Activated CD4-positive, CD25-positive, alpha-beta regulatory T cell (primary cell): ENCODE data around the gene PDE6C.
"Not testable (repeated sequence)": the region's sequence is repeated elsewhere in the genome, so short reads cannot be mapped to it uniquely, and the experiment has no call there.

Experiments
- DNase-seq, 4 experiments: peaks; one replicate each; lab custom pipeline; 2025; lab: John Stamatoyannopoulos, UW

PDE6C gene

DNA sequence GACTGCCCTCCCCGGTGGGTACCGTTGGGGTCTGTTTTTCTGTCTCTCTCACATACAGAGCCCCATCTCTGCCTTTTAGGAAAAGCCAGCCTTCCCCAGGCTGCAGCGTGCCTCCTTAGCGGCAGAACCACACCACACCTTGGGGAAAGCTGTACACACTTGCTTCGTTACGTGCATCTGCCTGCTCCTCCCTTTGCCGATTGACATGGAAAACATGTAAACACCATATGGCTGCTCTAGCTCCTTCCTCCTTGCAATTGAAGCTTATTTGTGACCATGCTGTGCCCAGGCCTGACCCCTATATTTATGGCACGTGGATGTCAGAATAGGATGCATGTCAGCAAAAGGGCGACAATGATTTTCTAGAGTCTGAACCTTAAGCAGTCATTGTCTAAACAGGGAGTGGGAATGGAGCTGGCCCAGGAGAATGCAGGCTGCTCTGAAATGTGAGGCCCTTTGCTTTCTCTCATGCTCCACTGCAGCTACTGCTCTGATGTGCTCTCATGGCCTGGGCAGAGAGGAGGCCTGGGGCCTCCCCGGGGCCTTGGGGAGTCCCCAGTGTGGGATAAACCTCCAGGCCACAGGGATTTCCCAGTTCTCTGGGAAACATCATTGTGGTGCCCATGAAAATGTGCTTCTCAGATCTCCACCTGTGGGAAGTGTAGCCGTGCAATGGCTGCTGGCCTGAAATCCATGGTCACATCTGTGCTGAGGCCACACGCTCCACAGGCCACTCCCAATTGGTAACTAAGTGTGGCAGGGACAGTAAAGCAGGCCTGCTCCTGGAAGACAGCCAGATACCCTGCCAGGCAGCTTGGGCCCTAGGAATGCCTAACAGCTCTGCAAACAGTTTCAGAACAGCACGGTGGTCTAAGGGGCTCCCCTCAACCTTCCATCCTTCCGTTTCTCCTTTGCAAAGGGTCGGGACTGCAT, 18.6 kb downstream of the PDE6C start:
- no peak for DNase-seq

DNA sequence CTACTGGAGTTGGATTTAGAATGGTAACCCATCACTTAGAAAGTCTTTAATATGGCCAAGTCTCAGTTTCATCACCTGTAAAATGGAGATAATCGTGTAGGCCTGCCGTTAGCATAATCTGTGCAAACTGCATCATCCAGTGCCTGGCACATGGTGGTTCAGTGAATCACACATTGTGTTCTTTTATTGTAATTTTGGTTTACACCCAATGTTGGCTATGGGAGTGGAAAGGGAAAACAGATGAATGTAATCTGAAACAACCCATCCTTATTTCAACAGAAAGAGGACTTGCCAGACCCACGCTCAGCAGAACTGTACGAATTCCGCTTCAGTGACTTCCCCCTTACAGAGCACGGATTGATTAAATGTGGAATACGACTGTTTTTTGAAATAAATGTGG, 27.5 kb downstream of the PDE6C start:
- no peak for DNase-seq

DNA sequence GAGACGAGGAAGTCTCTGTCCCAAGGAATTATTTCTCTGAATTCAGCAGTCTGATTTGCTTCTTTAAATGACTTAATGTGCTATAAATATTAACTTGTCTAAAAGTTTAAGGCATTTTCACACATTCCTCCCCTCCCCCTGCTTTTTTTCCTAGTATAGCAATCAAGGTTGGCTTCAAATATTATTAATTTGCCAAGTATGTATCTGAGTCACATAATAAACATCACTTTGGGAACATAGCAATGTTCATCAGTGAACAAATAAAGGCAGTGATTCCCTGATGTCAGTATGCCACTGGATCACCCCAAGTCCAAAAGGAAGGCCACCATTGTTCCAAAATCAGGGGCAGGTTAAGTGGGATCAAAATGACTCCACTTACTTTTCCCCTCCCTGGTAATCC, 40.5 kb downstream of the PDE6C start:
- DNase-seq = no peak

DNA sequence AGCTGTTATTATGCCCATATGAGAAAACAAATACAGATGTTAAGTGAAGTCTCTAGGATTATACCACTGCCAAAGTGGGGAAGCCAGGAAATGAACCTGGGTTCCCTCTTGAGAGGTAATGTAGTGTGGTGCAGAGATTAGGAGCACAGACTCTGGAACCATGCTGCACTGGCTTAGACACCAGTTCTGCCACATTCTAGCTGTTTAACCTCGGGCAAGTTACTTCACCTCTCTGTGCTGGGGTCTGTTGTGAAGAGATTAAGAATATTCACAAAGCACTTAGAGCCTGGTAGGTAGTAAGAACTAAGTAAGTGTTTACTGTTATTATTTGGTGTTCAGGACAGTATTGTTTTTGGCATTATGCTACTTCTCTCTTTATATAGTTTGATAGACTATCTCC, 41.9 kb downstream of the PDE6C start:
- no peak for DNase-seq

DNA sequence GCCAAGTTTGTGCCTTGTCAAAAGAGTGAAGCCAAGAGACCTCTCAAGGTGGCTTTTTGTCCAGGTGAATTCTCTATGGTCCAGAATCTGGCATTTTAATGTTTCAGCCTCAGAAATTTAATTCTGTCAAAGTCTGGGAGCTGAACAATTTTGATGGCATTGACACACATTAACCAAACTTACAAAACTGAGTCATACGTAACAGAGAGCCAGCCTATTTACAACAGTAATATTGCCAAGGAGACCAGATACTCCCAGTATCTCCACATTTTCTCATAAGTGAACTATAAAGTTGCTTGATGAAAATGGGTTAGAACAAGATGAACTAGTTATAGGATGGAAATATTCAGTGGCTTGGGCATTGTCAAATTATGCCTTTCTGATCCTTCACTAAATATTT, 43.8 kb downstream of the PDE6C start:
- DNase-seq = no peak

DNA sequence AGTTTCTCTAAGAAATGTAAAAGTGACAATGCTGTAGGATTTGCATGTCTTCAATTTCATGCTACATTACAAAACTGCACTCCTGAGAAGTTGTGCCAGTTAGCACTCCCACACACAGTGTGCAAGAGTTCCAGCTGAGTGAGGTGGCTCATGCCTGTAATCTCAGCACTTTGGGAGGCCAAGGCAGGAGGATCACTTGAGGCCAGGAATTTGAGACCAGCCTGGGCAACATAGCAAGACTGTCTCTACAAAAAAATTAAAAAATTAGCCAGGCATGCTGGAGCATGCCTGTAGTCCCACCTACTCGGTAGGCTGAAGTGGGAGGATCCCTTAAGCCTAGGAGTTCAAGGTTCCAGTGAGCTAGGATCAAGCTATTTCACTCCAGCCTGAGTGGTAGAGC, 45.4 kb downstream of the PDE6C start:
- no peak for DNase-seq

DNA sequence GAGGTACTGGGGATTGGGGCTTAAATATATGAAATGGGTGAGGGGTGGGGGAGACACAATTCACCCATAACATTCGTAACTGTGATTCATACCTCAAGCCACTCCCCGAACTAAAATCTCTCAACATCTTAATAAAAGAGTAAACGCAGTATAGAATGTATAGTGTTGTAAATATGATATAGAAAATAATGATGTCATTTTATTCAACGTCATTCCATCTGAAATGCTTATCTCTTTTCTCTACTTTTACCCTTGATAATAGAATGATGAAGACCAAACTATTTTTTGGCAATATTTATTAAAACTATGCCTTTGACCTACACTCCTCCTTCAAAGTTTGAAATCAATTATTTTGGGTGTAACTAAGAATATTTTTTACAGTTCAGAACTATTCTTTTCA, 53.7 kb downstream of the PDE6C start:
- no peak for DNase-seq

DNA sequence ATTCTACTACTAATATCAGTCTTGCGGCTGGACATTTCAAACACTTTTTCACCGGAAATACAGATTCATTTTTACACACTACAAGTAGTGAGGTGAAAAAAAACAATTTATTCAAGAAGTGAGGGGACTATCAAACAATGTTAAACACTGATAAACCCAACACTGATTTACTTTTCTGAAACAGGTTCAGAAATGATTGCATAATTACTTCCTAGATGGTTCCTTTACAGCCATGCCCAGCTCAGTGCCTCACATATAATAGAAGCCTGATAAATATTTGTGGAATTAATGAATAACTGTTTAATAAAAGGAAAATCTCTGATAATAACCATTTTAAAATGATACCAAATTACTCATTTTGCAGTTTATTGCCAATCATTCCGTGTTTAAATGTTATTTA, 55.5 kb downstream of the PDE6C start:
- DNase-seq = no peak

DNA sequence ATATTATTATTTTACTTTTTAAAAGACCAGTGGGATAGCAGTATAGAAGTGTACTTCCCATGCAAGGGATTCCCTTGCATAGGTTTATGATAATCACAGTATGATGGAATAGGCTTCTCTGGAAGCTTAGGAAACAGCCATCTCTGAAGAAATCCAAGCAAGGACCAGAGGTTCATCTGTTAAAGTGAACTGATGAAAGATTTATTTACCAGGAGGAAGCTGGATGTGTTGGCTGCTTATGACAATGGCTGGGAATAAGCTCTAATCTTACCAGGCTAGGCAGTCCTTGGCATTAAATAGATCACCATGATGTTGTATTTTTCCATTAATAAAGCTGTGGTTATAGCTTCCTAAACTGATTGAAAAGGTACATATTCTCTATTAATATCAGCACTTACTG, 58.0 kb downstream of the PDE6C start:
- no peak for DNase-seq

DNA sequence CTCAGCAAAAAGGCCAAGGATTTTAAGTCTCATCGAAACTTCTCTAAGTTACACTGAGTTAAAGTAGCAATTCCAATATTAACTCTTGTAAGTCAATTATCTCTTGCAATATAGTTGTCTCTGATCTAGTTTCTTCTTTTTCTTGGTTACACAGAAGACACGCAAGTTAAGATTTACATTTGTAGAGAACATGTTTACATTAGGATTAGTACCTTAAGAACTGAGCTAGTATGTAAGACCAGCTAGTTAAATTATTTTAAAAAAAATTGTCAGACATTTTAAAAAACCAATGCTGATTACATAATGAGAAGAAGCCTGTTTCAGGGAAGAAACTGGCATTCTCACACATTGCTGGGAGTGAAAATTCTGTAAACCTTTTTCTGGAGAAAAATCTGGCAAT, 58.7 kb downstream of the PDE6C start:
- no peak for DNase-seq

DNA sequence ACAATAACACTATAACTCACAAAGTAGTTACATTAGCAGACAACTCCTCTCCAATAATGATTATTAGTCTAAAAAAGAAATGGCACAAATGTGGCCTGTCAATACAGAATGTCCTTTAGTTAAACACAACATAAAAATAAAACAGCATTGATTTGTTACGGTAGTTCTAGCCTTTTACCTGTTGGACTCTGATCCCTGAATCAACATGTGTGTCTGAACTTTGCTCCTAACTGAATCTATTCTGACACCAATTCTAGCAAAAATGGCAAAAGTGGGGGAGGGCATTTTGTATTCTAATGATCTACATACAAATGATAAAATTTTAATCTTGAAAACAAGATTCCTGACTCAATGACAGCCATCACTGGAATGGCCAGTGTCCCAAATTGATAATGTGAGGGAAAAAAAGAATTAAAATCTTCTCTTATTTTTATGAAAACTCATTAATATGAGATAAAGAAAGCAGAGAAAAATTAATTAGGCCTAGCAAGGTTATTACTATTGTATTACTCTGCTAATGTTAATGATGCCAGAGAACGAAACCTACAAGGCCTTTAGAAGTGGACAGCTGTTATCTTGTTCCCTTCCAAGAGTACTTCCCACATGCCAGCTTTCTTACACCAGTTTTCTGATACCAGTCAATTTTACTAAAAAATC, 59.8 kb downstream of the PDE6C start:
- DNase-seq = no peak

DNA sequence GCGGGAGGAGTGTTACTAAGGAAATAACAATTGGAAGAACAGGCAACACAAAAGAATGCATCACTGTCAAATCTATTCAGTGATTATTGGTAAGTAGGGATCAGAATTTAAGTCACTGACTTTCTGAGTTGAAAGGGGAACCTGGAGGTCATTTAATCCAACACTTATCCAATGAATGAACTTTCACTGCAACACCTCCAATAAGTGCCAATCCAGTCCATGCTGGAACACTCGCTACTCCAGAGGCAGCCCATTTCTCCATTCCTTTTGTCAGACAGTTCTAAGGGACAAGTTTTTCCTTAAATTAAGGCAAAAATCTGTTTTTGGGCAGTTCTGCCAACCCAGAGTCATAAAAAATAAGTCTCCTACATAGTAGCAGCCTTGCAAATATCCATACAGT, 60.6 kb downstream of the PDE6C start:
- DNase-seq = no peak

DNA sequence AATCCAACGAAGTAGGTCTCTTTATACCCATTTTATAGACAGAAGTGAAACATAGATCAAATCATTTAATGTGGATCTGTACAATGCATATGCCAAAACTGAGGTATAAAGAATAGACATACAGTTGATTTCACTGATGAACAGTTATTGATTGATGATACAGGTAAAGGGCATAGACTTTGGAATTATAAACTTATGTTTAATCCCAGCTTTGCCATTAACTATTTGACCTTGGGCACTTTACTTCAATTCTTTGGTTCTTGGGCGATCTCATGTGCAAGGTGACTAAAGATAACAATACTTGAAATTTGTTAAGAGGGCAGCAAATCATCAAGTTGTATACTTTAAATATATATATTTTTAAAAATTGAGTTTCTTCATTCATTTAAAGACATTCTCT, 61.5 kb downstream of the PDE6C start:
- no peak for DNase-seq

DNA sequence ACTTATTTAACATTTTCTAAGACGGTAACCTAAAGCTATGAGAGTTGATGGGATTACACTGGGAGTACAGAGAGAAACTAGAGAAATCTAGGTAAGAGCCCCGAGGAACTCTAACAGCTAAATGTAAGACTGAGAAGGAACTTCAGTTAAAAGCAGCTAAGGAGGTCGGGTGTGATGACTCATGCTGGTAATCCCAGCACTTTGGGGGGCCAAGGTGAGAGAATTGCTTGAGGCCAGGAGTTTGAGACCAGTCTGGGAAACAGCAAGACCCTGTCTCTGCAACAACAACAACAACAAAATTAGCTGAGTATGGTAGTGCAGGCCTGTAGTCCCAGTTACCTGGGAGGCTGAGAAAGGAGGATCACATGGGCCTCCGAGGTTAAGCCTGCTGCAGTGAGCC, 66.0 kb downstream of the PDE6C start:
- no peak for DNase-seq

DNA sequence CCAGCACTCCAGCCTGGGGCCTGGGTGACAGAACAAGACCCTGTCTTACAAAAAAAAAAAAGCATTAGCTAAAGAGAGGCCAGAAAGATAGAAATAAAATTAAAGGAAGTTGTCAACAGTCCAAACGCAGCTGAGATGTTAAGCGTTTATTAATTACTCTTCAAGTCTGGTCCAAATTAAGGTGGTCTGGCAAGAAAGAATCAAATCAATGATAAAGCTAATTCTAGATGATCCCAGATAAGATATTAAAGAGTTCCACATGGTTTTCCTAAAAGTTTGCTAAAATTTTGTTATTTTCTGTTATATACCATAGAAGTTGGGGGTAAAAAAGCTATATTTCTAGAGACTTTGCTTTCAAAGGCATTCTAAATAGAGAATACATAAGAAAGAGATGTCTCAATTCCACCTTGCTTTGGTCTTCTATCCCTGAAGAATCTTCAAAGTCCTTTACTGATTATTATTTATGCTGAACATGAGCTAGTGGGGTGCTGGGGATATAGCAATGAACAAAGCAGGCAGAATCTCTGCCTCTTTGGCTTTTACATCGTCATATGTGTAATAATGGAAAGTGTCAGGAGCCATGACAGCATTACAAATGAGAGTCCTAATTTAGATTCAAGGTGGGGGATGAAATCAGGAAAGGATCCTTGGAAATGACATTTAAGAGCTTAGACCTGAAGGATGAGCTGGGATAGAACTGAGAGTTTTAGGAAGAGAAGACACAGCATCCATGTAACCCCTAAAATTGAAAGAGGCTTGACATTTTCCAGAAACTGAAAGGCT, 66.7 kb downstream of the PDE6C start:
- DNase-seq = no peak

DNA sequence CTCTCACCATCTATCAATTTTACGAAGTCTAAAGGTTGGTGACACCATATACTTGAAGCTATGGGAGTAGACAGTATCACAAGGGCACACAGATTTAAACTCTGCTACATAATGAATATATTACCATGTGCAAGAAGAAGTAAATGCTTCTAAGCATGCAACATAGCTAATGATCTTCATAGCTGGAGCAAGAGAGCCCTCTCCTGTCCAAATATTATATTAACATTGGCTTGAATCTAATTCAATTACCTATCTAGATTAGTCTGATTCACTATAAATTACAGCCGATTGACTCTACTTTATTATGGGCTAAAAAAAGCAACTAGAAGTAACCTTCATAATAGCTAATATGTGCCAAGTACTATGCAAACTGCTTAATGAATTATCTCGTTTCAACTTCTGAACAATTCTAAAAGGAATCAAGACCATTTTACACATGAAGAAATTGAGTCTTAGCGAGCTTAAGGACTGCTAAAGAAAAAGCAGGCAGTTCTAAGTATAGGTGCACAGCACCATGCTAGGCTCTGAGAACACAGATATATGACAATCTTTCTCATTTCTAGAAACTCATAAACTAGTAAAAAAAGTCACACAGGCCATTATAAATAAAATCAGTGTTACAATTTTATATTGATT, 68.2 kb downstream of the PDE6C start:
- DNase-seq = no peak

DNA sequence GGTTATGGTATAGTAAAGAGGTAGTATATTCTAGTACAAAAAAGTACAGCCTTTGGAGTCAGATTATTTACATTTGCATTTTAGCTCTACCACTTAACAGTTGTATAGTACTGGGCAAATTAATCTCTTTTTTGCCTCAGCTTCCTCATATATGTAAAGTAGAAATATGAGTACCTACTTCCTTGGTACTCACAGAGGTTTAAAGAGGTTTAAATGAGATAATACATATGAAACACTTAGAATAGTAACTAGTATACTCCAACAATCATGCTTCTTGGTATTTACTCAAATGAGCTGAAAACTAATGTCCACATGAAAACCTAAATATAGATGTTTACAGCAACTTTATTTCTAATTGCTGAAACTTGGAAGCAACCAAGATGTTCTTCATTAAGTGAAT, 75.4 kb downstream of the PDE6C start:
- DNase-seq = no peak

DNA sequence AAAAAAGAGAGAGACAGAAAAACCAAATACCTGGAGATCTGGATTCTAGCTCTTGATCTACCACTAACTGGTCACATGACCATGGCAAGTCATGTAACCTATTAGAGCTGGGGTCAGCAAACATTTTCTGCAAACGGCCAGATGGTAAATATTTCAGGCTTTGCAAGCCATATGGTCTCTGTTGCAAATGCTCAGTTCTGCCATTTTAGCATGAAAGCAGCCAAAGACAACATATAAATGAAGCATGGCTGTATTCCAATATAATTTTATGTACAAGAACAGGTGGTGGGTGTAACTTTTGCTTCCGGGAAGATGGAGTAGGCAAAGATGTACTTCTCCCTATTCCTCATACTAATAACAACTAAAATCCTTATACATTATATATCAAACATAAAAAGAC, 83.4 kb downstream of the PDE6C start:
- no peak for DNase-seq

DNA sequence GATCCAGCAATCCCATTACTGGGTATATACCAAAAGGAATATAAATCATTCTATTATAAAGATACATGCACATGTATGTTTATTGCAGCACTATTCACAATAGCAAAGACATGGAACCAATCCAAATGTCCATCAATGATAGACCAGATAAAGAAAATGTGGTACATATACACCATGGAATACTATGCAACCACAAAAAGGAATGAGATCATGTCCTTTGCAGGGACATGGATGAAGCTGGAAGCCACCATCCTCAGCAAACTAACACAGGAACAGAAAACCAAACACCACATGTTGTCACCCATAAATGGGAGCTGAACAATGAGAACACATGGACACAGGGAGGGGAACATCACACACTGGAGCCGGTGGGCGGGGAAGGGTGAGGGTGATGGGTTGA, 84.2 kb downstream of the PDE6C start:
- not testable (repeated sequence) for DNase-seq

DNA sequence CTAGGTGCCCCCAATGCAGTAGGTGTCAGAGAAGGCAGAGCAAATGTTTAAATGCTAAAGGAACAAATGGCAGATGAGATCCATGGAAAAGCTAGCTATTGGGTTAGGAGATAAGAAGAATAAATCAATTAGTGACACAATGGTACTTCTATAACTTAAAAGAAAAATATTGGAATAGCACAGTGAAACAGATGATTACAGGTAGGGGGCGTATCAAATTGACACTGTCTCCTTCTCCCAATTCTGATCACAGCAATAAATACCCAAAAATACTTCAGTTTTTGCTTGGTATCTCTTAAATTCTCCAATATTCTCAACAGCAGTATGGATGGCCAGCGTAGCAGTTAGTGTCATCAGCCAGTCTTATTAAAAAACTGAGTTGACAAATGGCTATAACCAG, 84.9 kb downstream of the PDE6C start:
- DNase-seq = no peak

DNA sequence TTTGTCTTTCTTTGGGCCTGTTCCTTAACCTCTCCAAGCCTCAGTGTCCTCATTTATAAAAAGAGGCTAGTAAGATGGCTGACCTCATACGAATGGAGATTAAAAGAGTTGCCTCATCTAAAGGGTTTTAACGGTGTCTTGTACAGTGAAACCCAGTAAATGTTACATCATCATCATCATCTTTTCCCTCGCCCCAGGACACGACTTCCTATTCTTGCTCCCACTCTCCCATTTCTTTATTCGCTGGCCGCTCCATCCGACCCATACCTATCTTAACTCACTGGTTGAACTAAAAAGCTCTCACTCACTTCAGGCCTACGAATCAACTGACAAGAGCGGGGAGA, 89.5 kb downstream of the PDE6C start:
- peak in 1 of 4 experiments; percentile 2 for DNase-seq

DNA sequence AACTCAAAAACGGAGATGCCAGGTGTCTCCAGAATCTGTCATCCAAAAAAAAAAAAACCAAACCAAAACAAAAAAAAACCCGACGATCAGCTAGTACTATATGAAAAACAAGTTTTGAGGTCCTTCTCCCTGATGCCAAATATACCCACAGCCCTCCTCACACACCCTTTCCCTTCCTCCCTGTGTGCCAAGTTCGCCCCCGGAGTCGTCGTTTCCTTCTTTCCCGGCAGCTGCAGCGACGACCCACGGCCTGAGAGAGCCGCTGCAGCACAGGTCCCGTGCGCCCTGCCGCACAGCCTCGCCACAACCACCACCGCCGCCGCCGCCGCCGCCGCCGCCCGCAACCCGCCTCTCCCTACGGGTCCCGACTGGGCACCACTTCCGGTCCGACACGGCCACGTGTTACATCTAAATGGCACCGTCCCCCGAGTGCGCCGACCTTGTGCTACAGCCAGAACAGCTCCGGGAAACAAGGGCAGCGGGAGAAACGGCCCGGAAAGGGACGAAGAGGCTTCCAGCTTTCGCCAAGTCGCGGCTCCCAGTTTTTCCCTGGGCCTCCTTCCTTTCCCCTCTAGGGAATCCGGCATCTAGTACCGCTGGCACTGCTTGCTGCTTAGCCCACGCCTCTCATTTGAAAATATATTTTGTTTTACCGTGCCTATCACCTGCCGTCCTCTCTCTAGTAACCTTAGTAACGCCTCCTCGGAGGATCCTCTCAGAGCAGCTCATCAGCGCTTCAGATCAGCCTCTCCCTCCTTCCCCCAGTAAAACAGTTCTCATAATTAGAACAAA, 90.1 kb downstream of the PDE6C start, which contains the start of gene FRA10AC1:
Gene FRA10AC1, minus strand, starts transcription at position 383 of the 792 bp plus-strand sequence. CDS start 2,486 bp downstream, outside the sequence.
- peak; percentile 75 to 77 (median 76) for DNase-seq
